Fibroblast of mammary gland (primary cell): ENCODE data around the gene TEAD3.

Experiments
- DNase-seq: peaks from one replicate; pipeline ENCODE4 v3.0.0-alpha.2; 2010; ENCODE audit warnings: low read depth
- H3K4me3 ChIP-seq: 2 replicates; pipeline ENCODE4 v1.5.1; 2011; ENCODE audit warnings: low read depth, mild to moderate bottlenecking, low read length, moderate library complexity; ENCODE audit not compliant: control insufficient read depth
- CTCF ChIP-seq: conservative IDR thresholded peaks from 2 replicates; pipeline ENCODE4 v1.5.1; 2011; ENCODE audit warnings: low read depth, low read length, inconsistent platforms; ENCODE audit not compliant: control insufficient read depth, insufficient read depth

Gene TEAD3

GRCh38 chr6:35475573-35475972 lies 21.3 kb downstream of the TEAD3 start:
- no peak for TF ChIP-seq CTCF
- H3K4me3 ChIP-seq = no peak overlapping the region
- DNase-seq = no peak

- DNase-seq = no peak
- no peak for TF ChIP-seq CTCF
- H3K4me3 ChIP-seq = no peak overlapping the region
Observed at GRCh38 chr6:35474942-35475570, 21.8 kb downstream of the TEAD3 start.

- DNase-seq = no peak
- H3K4me3 ChIP-seq = no peak overlapping the region
- no peak for TF ChIP-seq CTCF
Observed at GRCh38 chr6:35474131-35474941, 22.5 kb downstream of the TEAD3 start.

- no peak for TF ChIP-seq CTCF
- H3K4me3 ChIP-seq = no peak overlapping the region
- no peak for DNase-seq
Observed at GRCh38 chr6:35473850-35474130, 23.1 kb downstream of the TEAD3 start.

- no peak for TF ChIP-seq CTCF
- no peak overlapping the region for H3K4me3 ChIP-seq
- no peak for DNase-seq
Observed at GRCh38 chr6:35473075-35473849, 23.6 kb downstream of the TEAD3 start.

- H3K4me3 ChIP-seq = peak overlapping the region; percentile 7
- TF ChIP-seq CTCF = no peak
- DNase-seq = no peak
Observed at GRCh38 chr6:35471836-35472345, 25.0 kb downstream of the TEAD3 start.
